Smooth muscle cell (in vitro differentiated cells): ENCODE measurements around the gene STRA8. TPM values are rescaled to one million over a fixed set of nuclear protein-coding genes. Genes with fewer than 3 reads are reported as not detected.

Experiments used
- DNase-seq: peaks from one replicate; lab custom pipeline; 2025; ENCODE audit not compliant: unreplicated experiment; lab: John Stamatoyannopoulos, UW
- H2AFZ ChIP-seq: fragments of 200-600 bp; sonication (generic); 2 replicates; pipeline ENCODE4 v1.6.0; 2016; ENCODE audit warnings: antibody characterized with exemption, low read depth, mild to moderate bottlenecking
- H3F3A ChIP-seq: fragments of 200-600 bp; sonication (generic); 2 replicates; pipeline ENCODE4 v1.6.0; 2017; ENCODE audit warnings: antibody characterized with exemption, low read depth
- H3K27ac ChIP-seq: fragments of 200-600 bp; sonication (generic); 2 replicates; pipeline ENCODE4 v1.5.1; 2016; ENCODE audit warnings: low read depth, mild to moderate bottlenecking
- H3K27me3 ChIP-seq: fragments of 200-600 bp; sonication (generic); 2 replicates; pipeline ENCODE4 v1.6.1; 2016; ENCODE audit warnings: low read depth, mild to moderate bottlenecking
- H3K36me3 ChIP-seq: fragments of 200-600 bp; sonication (generic); 2 replicates; pipeline ENCODE4 v1.5.1; 2016; ENCODE audit warnings: low read depth
- H3K4me1 ChIP-seq: fragments of 200-600 bp; sonication (generic); 2 replicates; pipeline ENCODE4 v1.5.1; 2016; ENCODE audit warnings: low read depth
- H3K4me2 ChIP-seq: fragments of 200-600 bp; sonication (generic); 2 replicates; pipeline ENCODE4 v1.6.0; 2016; ENCODE audit warnings: mild to moderate bottlenecking
- H3K4me3 ChIP-seq: fragments of 200-600 bp; sonication (generic); 2 replicates; pipeline ENCODE4 v1.5.1; 2016; ENCODE audit warnings: mild to moderate bottlenecking
- H3K79me2 ChIP-seq: fragments of 200-600 bp; sonication (generic); 2 replicates; pipeline ENCODE4 v1.6.0; 2016; ENCODE audit warnings: low read depth, mild to moderate bottlenecking
- H3K9ac ChIP-seq: fragments of 200-600 bp; sonication (generic); 2 replicates; pipeline ENCODE4 v1.6.0; 2016; ENCODE audit warnings: low read depth
- H3K9me3 ChIP-seq: fragments of 200-600 bp; sonication (generic); replicated peaks from 2 replicates; pipeline ENCODE4 v1.5.1; 2016; ENCODE audit warnings: low read depth
- H4K20me1 ChIP-seq: fragments of 200-600 bp; sonication (generic); 2 replicates; pipeline ENCODE4 v1.6.0; 2016; ENCODE audit warnings: low read depth
- CTCF ChIP-seq: fragments of 200-600 bp; sonication (generic); IDR thresholded peaks from 2 replicates; pipeline ENCODE4 v1.5.1; 2017; ENCODE audit warnings: borderline replicate concordance, mild to moderate bottlenecking, antibody characterized with exemption; ENCODE audit not compliant: insufficient read depth, poor library complexity, severe bottlenecking
- WGBS: methylation state at CpG from one replicate; pipeline ENCODE4 v1.1.7; 2016; ENCODE audit warnings: low lambda C conversion rate; 5-methylcytosine and 5-hydroxymethylcytosine counted together
- polyA plus RNA-seq: library from polyadenylated mRNA; unstranded; fragments of >200 nt; fragmentation: Nextera tagmentation; extraction: Ambion mirVana; gene quantifications from 2 replicates; pipeline ENCODE4 v1.2.1, GENCODE V29; 2016
- total RNA-seq: library from RNA; depleted of rRNA; stranded (reverse); fragments of >200 nt; gene quantifications from 2 replicates; pipeline ENCODE4 v1.2.3, GENCODE V29; 2014

Gene STRA8
- total and polyA plus RNA-seq, 2 experiments from 2014 or later: not detected

GRCh38 chr7:135245226-135246190 is 11.9 kb downstream of the STRA8 start:
- Histone ChIP-seq H3K36me3 (no peaks in the 10 kb centered on the region), H3K79me2 (no peaks in the 10 kb centered on the region), H3K4me2 (no peak overlapping the region), H3K9ac (no peak overlapping the region), H4K20me1 (no peaks in the 10 kb centered on the region), H2AFZ (no peak overlapping the region), H3K27ac (no peak overlapping the region), H3K9me3 (no peaks in the 10 kb centered on the region), H3K4me3 (no peak overlapping the region), H3K27me3 (peaks cover 3% of the 10 kb centered on the region), H3K4me1 (no peaks in the 10 kb centered on the region), H3F3A (no peaks in the 10 kb centered on the region)
- no peak for DNase-seq
- WGBS: 93% methylated on average over 9 of the region's 9 CpGs
- no peak for TF ChIP-seq CTCF

GRCh38 chr7:135246191-135246825 is 12.7 kb downstream of the STRA8 start:
- Histone ChIP-seq H3K79me2 (no peaks in the 10 kb centered on the region), H3K4me1 (no peaks in the 10 kb centered on the region)

GRCh38 chr7:135247746-135248471 is 14.3 kb downstream of the STRA8 start:
- Histone ChIP-seq H3K4me1 (no peaks in the 10 kb centered on the region), H3K79me2 (no peaks in the 10 kb centered on the region), H3K4me2 (no peak overlapping the region), H3F3A (no peaks in the 10 kb centered on the region), H3K4me3 (no peak overlapping the region), H3K27ac (no peak overlapping the region), H2AFZ (no peak overlapping the region), H3K36me3 (no peaks in the 10 kb centered on the region), H3K27me3 (peaks cover 3% of the 10 kb centered on the region), H3K9ac (no peak overlapping the region), H4K20me1 (no peaks in the 10 kb centered on the region), H3K9me3 (no peaks in the 10 kb centered on the region)
- WGBS: 93% methylated on average over 22 of the region's 22 CpGs
- no peak for TF ChIP-seq CTCF
- no peak for DNase-seq

More at GRCh38 chr7:135246191-135246825, 12.7 kb downstream of the STRA8 start:
- WGBS: 97% methylated on average over 43 of the region's 43 CpGs
- Histone ChIP-seq H3K4me2 (no peak overlapping the region), H3K9ac (no peak overlapping the region), H3K27ac (no peak overlapping the region), H3K9me3 (no peaks in the 10 kb centered on the region), H3F3A (no peaks in the 10 kb centered on the region), H3K36me3 (no peaks in the 10 kb centered on the region), H2AFZ (no peak overlapping the region), H3K4me3 (no peak overlapping the region), H4K20me1 (no peaks in the 10 kb centered on the region), H3K27me3 (peaks cover 3% of the 10 kb centered on the region)
- DNase-seq: no peak
- no peak for TF ChIP-seq CTCF
